Neural cell (in vitro differentiated cells): Measurements from ENCODE around the gene ATP2B2. TPM values are rescaled to one million over a fixed set of nuclear protein-coding genes. Genes with fewer than 3 reads are reported as not detected.

Source experiments
- H2AFZ ChIP-seq: fragments of 200-600, 300-800 bp; sonication (generic), shearing (Covaris generic); 2 replicates; pipeline ENCODE4 v1.6.0; 2014; ENCODE audit warnings: low read depth, mild to moderate bottlenecking, antibody characterized with exemption, low read length, moderate library complexity
- H3F3A ChIP-seq: fragments of 200-600 bp; shearing (Covaris generic); 2 replicates; pipeline ENCODE4 v1.6.1; 2016; ENCODE audit warnings: mild to moderate bottlenecking, moderate library complexity, mixed read lengths, antibody characterized with exemption, low read length; ENCODE audit not compliant: insufficient read depth, poor library complexity, severe bottlenecking
- H3K27ac ChIP-seq: fragments of 200-600, 300-800 bp; sonication (generic), shearing (Covaris generic); 2 replicates; pipeline ENCODE4 v1.5.1; 2014; ENCODE audit warnings: mild to moderate bottlenecking, low read length, moderate library complexity
- H3K27me3 ChIP-seq: fragments of 300-800, 200-600 bp; sonication (generic), shearing (Covaris generic); 2 replicates; pipeline ENCODE4 v1.6.0; 2014; ENCODE audit warnings: mild to moderate bottlenecking, low read depth, low read length, moderate library complexity; ENCODE audit not compliant: insufficient read depth
- H3K36me3 ChIP-seq: fragments of 300-800, 200-600 bp; sonication (generic), shearing (Covaris generic); 2 replicates; pipeline ENCODE4 v1.5.1; 2014; ENCODE audit warnings: mild to moderate bottlenecking, antibody characterized with exemption, low read length, moderate library complexity; ENCODE audit not compliant: insufficient read depth
- H3K4me2 ChIP-seq: fragments of 300-800, 200-600 bp; sonication (generic), shearing (Covaris generic); 2 replicates; pipeline ENCODE4 v1.6.0; 2014; ENCODE audit warnings: mild to moderate bottlenecking, low read length
- H3K4me3 ChIP-seq: fragments of 300-800, 200-600 bp; sonication (generic), shearing (Covaris generic); 2 replicates; pipeline ENCODE4 v1.5.1; 2014; ENCODE audit warnings: mild to moderate bottlenecking, low read length, moderate library complexity
- H3K79me2 ChIP-seq: fragments of 200-600 bp; shearing (Covaris generic); replicated peaks from 2 replicates; pipeline ENCODE4 v1.6.0; 2014; ENCODE audit warnings: mild to moderate bottlenecking, low read length, moderate library complexity; ENCODE audit not compliant: insufficient read depth
- H3K9ac ChIP-seq: fragments of 300-800, 200-600 bp; sonication (generic), shearing (Covaris generic); 2 replicates; pipeline ENCODE4 v1.6.1; 2016; ENCODE audit warnings: mild to moderate bottlenecking, low read length, mixed read lengths
- H3K9me2 ChIP-seq: fragments of 200-600 bp; shearing (Covaris generic); 2 replicates; pipeline ENCODE4 v1.6.1; 2016; ENCODE audit warnings: mild to moderate bottlenecking, low read length, mixed read lengths; ENCODE audit not compliant: insufficient read depth
- H3K9me3 ChIP-seq: fragments of 200-600, 300-800 bp; sonication (generic), shearing (Covaris generic); 2 replicates; pipeline ENCODE4 v1.6.1; 2016; ENCODE audit warnings: mild to moderate bottlenecking, mixed run types, low read length, moderate library complexity, mixed read lengths
- H4K20me1 ChIP-seq: fragments of 200-600 bp; shearing (Covaris generic); 2 replicates; pipeline ENCODE4 v1.6.1; 2016; ENCODE audit warnings: mild to moderate bottlenecking, mixed run types; ENCODE audit not compliant: insufficient read depth
- CTCF ChIP-seq: fragments of 450-650 bp; IDR thresholded peaks from 2 replicates; pipeline ENCODE4 v1.5.1; 2014; ENCODE audit warnings: antibody characterized with exemption, mild to moderate bottlenecking, moderate library complexity; ENCODE audit not compliant: poor library complexity, severe bottlenecking
- EP300 ChIP-seq: fragments of 450-650 bp; conservative IDR thresholded peaks from 2 replicates; pipeline ENCODE4 v1.6.1; 2014; ENCODE audit warnings: antibody characterized with exemption, mild to moderate bottlenecking, moderate library complexity; ENCODE audit not compliant: poor library complexity, severe bottlenecking
- EZH2 ChIP-seq: fragments of 200-600, 300-800 bp; shearing (Covaris generic), sonication (generic); IDR thresholded peaks from 2 replicates; pipeline ENCODE4 v1.6.1; 2014; ENCODE audit warnings: antibody characterized with exemption, low read length, borderline replicate concordance, mild to moderate bottlenecking; ENCODE audit not compliant: insufficient read depth, poor library complexity, severe bottlenecking
- MXI1 ChIP-seq: fragments of 450-650 bp; conservative IDR thresholded peaks from 2 replicates; pipeline ENCODE4 v1.6.1; 2014; ENCODE audit warnings: antibody characterized with exemption, mild to moderate bottlenecking; ENCODE audit not compliant: poor library complexity, severe bottlenecking
- POLR2AphosphoS5 ChIP-seq: IDR thresholded peaks from 2 replicates; pipeline ENCODE4 v1.6.1; 2012
- RAD21 ChIP-seq: fragments of 450-650 bp; conservative IDR thresholded peaks from 2 replicates; pipeline ENCODE4 v1.6.1; 2014; ENCODE audit warnings: antibody characterized with exemption, mild to moderate bottlenecking, moderate library complexity
- REST ChIP-seq: IDR thresholded peaks from 2 replicates; pipeline ENCODE4 v1.6.1; 2012; ENCODE audit warnings: borderline replicate concordance
- SMC3 ChIP-seq: fragments of 450-650 bp; conservative IDR thresholded peaks from 2 replicates; pipeline ENCODE4 v1.6.1; 2014; ENCODE audit warnings: antibody characterized with exemption, mild to moderate bottlenecking, moderate library complexity; ENCODE audit not compliant: poor library complexity
- TAF1 ChIP-seq: IDR thresholded peaks from 2 replicates; pipeline ENCODE4 v1.6.1; 2012; ENCODE audit warnings: low read depth
- polyA plus RNA-seq: library from polyadenylated mRNA; depleted of rRNA; stranded (reverse); fragments of >200 nt; gene quantifications from 2 replicates; pipeline ENCODE4 v1.2.3, GENCODE V29; 2014

The ATP2B2 gene
- polyA plus RNA-seq, 1 donor from 2014 or later: 8.3 TPM

DNA sequence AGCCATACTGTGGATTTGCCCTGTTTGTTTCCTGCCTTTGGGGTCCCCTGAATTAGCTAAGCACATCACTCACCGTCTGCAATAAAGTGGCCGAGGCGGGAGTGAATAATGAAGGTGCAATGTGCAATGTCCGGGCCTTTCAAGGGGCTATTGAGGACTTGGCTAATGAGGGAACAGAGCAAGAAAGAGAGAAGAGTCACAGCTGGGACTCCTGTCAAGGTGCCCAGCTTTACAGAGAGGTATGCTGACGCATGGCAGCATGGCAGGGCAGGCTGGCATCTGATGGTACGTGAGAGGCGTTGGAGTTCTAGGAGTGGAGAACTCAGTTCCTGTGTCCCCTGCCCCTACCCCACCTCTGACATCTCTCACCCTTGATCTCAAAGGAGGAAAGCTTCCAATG lies 13.8 kb upstream of the ATP2B2 start:
- TF ChIP-seq MXI1 (no peak), EP300 (no peak), REST (no peak), EZH2 (no peak), SMC3 (no peak), TAF1 (no peak), POLR2AphosphoS5 (no peak), CTCF (no peak), RAD21 (no peak)
- no peak overlapping the region for H3K4me3 ChIP-seq
- H3K36me3 ChIP-seq: no peaks in the 10 kb centered on the region
- H3K27me3 ChIP-seq: no peaks in the 10 kb centered on the region
- no peaks in the 10 kb centered on the region for H3K9me3 ChIP-seq
- no peak overlapping the region for H3K27ac ChIP-seq
- no peak overlapping the region for H2AFZ ChIP-seq
- no peaks in the 10 kb centered on the region for H3K79me2 ChIP-seq
- H4K20me1 ChIP-seq: no peaks in the 10 kb centered on the region
- no peaks in the 10 kb centered on the region for H3K9me2 ChIP-seq
- no peak overlapping the region for H3K9ac ChIP-seq
- H3K4me2 ChIP-seq: no peak overlapping the region
- H3F3A ChIP-seq: no peaks in the 10 kb centered on the region

DNA sequence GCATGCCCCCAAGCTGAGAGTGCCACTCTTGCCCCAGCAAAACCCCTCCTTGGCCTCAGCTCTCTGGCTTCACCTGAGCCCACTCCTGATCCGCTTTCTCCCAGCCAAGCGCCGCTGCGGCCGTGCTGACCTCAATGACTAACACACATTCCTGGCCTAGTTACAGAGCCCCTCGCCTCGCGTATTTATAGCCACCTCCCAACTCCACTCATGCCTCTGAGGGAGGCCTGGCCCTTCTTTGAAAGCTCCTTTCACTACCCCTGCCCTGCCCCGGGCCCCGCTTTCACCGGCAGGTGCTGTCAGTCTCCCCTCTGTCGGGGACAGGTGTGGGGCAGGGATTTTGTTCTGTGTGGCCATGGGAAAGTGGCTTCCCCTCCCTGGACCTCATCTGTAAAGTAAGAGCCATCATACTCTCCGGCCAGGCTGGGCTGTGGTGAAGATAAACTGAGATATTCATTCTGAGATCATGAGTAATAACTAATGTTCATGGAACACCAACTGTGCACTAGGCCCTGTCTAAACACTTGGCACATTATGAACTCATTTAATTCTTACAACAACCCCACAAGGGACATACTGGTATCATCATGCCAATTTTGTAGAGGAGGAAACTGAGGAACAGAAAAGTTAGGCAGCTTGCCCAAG lies 13.2 kb upstream of the ATP2B2 start:
- Histone ChIP-seq H2AFZ (no peak overlapping the region), H4K20me1 (no peaks in the 10 kb centered on the region), H3K9ac (no peak overlapping the region), H3K27ac (no peak overlapping the region), H3K4me3 (no peak overlapping the region), H3K9me2 (no peaks in the 10 kb centered on the region), H3K27me3 (no peaks in the 10 kb centered on the region), H3K9me3 (no peaks in the 10 kb centered on the region), H3F3A (no peaks in the 10 kb centered on the region), H3K36me3 (no peaks in the 10 kb centered on the region), H3K79me2 (no peaks in the 10 kb centered on the region), H3K4me2 (no peak overlapping the region)
- TF ChIP-seq REST (no peak), MXI1 (no peak), EZH2 (no peak), EP300 (no peak), TAF1 (no peak), SMC3 (no peak), POLR2AphosphoS5 (no peak), CTCF (no peak), RAD21 (no peak)
